ENCODE results near the gene TREX2.

Gene TREX2

DNA sequence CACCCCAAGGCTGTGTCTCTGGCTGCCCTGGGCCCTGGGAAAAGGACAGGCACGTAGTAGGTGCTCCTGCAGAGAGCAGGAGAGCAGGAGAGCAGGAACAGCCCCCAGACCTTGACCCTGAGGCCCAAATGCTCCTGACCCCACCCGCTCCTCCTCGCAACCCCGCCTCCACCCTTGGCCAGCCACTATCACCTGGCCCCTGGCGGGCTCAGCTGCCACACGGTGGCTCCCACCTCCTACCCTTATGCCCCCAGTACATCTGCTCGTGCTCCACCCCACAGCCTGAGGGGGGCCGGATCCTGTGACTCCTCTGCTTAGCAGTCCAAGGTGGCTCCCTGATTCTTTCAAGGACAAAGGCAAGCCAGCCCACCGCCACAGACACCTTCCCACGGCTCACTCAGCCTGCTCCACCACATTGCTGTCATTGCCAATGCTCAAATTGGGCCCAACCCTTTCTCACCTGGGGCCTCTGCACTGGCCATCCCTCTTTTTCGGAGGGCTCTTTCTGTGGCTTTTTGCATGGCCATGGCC, 30.0 kb upstream of the TREX2 start:
- DNase-seq: no peak

DNA sequence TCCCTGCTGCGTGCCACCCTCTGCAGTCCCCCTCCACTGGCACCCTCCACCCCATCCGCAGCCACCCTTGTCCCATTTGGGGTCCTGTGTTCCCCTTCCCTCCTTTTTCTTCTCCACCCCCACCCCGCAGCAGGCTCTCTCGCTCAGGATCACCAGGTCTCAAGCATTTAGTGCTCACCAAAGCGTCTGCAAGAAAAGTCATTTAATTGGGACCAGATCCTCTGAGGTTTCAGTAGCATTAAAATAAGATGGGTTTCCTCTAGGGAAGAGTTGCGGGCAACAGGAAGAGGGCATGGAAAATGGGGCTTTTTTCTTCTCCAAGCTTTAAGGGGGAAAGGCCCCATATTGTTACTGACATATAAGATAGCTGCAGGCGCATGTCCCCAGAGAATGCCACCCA, 29.4 kb upstream of the TREX2 start:
- DNase-seq: no peak

DNA sequence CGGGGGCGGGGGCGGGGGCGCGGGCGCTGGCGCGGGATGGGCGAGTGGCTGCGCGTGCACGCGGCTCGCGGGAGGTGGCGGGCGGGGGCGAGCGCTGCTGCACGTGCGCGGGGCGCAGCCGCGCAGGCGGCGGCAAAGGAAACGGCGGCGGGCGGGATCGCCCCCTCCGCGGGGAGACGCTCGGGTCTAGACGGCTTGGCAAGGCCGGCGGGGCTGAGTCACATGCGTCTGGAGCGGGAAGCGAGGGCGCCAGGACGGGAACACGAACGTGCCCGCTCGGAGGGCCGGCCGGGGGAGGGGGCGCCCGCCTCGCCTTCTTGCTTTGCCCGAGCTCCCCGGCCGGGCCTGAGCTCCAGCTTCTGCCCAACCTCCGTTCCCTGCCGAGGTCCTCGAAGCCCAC, 28.9 kb upstream of the TREX2 start:
- peak; percentile 44 to 56 for DNase-seq

DNA sequence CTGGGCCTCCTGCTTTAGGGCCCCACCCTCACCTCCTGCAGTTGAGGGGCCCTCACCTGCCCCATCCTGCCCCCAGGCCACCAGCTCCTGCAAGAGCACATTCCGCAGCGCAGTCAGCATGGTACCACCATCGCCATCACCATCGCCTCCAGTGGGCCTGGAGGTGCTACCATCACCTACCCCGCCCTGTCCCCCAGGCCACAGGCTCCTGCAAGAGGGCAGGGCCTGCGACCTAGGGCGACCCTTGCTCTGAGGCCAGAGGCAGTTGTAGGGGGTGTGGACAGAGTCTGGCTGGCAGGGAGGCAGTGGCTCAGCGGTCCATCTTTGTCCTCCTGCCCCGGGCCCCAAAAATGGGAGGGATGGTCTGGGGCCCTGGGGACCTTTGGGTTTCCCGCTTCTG, 28.4 kb upstream of the TREX2 start:
- no peak for DNase-seq

DNA sequence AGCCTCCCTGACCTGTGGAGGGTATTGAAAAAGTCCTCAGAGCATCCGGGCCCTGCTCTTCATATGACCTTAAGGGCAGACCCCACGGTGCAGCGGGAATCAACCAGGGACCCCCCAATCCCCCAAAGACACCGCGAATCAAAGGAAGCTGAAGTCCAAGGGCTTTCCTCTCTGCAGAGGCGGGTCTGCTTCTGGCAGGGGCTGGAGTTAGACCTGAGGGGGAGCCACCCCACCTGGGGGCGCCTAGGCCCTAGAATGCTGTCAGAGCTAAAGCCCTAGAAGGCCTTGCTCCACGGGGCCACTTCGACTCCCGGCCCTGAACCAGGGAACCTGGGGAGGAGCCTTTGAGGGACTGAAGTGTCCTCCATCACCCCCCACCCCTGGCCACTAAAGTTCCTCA, 27.3 kb upstream of the TREX2 start:
- DNase-seq: no peak

DNA sequence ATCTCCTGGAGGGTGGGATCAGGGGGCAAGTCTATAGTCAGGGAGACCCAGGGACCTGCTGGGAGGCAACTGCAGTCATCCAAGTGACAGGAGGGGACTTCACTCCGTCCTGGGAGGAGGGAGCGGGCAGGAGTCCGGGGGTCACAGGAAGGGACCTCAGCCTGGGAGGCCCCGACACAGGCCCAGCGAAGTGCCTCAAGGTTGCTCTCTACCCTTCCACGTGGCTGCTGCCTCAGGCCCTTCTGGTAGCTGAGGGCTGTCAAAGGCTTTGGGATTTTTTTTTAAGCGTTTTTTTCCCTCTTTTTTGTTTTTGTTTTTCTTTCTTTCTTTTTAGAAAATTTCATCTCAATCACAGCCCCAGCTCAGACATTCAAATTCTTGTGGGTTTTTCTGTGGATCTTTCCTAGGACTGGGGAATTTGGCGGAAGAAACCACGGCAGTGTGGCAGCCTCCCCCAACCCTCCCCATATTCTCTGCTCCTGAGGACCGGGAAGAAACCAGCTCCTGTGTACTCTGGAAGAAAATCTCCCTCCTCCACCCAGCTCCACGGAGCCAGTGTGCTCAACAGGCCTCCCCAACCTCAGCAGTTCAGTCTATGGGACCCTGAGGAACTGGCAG, 25.9 kb upstream of the TREX2 start:
- DNase-seq: no peak

DNA sequence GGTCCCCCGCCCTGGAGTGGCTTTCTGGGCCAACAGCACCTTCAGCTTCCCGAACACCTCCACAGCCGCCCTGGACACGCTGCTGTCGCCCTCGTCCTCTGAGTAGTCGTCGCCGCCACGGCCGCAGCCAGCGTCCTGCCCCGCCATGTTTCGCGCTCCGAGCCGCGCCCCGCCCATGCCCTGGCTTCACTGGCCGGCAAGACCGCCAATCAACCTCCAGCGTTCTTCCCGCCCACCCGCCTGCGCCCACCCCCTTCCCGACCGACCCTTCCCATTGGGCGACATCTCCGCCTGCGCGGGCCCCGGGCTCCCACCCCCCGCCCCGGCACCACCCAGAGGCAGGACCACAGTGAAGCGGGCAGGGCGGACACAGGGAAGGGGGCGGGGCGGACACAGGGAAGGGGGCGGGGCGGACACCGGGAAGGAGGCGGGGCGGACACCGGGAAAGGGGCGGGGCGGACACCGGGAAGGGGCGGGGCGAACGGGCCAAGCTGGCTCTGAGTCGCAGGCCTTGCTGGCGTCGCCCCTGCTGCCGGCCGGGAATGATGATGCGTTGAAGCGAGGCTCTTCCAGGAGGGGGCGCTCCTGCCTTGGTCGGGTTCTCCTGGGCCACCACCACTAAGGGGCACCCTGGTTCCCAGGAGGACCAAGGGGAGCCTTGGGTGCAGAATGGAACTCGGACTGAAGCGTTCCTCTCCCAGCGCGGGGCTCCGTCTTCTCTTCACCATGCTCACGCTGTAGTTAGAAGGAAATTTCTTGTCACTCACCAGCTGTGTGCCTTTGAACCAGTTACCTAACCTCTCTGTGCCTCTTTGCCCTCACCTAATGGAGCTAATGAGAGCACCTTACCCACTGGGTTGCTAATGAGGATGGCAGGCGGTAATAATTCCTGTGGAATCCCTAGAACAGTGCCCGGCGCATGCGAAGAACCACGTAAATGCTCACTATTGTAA, 24.8 kb upstream of the TREX2 start, which contains the start of gene HAUS7:
Gene HAUS7 (minus strand): TSS at position 166 of the 953 bp plus-strand sequence. CDS start 19 bp downstream, at position 147.
- peak; percentile 91 for DNase-seq

DNA sequence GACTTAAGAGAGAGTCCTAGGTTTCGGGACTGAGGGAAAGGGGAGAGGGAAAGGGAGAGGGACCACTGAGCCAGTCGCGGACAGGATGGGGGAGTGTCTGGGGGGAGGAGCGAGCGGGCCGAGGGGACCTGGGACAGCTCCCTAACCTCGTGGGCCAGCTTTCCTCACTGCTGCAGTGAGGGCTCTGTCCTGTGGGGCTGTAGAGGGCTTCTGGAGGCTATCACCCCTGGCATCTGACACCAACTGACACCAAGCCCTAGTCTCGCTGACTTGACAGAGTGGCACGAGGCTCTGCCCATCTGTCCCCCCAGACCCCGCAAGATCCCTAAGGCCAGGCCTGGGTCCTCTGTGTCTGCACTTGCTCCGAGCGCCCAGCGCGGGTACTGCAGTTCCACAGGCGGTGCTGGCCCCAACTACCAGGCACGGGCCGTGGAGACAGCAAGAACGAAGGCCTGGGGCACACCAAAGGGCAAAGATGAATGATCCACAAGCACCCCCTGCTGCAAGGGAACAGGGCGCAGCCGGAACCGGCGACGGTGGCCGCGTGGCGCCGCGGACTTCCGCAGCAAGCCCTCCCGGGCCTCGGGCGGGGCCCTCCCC, 24.1 kb upstream of the TREX2 start:
- no peak for DNase-seq

DNA sequence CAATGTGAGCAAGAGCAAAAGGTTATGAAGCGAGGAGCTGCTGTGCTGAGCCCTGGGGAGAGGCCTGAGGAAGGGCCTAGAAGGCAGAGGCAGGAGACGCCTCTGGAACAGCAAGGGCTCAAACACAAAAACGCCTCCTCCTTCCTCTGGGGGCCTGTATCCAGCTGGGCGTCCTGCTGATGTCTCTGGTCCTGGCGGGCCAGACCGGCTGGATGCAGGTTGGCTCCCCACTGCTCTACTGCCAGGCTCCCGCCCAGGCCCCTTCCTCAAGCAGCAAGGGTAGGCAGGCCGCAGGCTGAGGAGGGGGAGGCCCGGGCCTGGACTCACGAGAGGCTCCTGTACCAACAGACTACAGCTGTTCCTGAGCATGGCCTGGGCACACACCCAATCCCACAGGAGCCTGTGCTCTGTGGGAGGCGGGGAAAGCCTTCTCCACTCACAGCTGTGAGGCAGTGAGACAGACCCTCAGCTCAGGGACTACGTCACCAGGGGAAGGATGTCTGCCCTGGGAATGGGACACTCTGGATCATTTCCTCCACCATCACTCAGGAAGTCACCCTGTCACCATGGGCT, 22.2 kb upstream of the TREX2 start:
- DNase-seq: no peak

DNA sequence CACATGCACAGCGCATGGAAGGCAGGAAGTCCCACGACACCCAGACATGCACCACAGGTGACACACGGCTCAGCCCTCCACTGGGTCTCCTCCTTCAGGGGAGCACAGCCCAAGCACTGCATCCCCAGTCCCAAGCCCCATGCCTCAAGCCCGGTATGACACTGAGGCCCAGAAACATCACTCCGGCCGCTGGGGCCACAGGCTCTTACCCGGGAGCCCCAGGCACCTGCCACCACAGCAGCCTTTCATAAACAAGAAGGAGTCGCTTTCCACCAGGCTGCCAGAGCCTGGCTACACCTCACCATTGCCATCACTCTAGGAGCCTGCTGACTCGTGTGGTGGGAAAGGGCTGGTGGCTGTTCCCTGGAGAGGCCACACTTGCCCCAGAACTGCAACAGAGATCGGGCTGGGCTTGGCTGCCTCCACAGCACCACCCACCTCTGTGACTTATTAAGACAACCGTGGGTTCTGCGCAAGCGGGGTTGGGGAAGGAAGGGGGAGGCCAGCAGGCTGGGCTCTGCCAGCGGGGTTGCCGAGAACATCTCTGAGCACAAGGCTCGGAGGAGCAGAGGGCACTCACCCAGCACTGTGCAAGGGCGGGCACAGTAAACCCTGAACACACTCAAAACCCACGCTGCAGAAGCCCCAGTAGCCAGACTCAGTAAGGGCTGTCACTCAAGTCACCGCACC, 20.0 kb upstream of the TREX2 start:
- no peak for DNase-seq

DNA sequence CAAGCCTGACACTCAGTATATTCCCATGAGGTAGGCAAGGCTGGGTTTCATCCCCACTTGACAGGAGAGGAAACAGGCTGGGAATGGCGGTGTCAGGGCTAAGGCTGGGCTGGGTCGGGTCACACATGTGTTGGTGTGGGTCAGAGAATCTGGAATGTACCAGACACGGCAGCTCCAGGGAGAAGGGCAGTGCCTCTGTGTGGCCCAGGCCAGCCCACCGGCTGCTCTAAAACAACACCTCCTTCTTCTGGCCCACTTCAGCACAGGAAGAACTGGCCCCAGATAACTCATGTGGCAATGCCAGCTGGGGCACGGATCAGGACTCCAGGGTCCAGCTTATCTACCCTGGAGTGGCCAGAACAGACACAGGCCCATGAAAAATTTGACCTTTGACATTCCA, 18.3 kb upstream of the TREX2 start:
- no peak for DNase-seq

DNA sequence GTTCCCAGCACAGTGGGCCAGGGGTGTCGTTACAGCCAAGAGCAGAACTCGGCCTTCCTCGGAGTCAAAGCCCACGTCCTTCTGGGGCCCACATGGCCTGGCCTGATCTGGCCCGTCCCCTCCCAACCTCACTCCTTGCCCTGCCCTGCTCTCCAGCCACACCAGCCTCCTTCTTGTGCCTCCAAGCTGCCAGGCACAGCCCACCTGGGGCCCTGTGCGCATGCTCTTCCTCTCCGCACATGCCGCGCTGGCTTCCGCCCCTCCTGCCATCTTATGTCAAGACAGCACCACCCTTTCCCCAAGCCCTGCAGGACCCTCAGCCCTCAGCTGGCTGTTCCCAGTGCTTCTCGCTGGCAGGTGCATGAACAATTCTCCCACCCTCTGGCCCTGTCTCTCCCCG, 17.7 kb upstream of the TREX2 start:
- DNase-seq: no peak

DNA sequence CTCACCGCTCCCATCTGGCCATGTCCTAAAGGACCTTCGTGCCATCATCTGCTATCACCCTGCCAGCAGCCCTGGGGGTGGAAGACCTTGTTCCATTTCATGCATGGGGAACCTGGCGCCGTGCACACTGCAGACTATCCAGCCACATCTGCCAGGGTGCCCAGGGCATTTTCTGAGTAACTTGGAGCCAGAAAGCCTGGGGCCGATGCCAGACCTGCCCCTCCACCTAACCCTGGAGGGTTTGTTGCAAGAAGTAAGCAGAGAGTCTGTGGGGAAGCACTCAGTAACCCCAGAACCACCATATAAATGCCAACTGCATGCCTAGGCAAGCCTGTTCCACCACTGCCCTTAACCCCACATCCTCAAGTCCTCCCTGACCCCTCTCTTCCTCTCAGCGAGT, 17.2 kb upstream of the TREX2 start:
- no peak for DNase-seq

DNA sequence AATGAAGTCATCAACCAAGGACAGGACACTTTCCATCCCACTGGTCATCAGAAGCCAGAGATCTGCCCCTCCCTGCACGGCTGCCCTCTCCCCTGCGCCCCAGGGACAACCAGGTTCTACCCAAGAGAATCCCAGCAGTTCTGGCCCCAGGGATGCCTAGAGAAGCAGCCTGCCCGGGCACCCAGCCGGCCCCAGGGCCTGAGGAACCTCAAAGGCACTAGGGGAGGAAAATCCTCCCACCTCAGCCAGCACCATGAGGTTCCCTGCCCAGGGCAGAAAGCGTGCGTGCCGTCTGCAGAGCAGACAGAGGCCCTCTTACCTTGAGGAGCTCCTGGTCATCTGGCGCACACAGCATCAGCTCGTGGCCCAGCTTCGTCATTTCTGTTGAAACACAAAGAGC, 16.4 kb upstream of the TREX2 start:
- no peak for DNase-seq

DNA sequence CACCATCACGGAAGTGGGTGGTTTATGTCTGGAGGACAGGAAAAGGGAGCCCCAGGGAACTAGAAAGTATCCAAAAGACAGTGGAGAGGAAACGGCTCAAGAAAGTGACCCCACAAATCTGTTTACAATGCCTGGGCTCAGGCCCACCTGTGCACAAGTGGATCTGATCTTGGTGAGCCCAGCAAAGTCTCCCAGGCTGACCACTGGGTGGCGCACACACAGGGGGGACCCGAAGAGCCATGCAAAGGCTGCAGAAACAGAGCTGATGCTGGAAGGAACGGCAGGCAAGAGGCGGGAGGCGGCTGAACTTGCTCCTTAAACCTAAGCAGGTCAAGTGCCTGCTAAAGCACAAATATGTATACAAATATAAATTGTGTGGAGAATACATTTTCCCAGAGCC, 15.0 kb upstream of the TREX2 start:
- peak; percentile 37 to 46 for DNase-seq

DNA sequence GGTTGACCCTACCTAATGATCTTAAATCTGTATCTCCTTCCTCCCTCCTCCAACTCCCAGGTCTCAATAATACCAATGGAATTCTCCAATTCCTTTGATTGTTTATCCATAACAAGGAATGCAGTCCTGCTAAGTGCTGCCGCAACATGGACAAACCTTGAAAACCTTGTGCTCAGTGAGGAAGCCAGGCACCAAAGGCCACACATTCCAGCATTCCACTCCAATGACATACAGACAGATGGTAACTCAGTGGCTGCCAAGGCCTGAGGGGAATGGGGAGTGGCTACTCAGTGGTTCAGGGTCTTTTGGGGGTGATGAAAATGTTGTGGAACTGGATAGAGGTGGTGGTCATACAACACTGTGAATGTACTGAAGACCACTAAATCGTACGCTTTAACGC, 14.1 kb upstream of the TREX2 start:
- no peak for DNase-seq

DNA sequence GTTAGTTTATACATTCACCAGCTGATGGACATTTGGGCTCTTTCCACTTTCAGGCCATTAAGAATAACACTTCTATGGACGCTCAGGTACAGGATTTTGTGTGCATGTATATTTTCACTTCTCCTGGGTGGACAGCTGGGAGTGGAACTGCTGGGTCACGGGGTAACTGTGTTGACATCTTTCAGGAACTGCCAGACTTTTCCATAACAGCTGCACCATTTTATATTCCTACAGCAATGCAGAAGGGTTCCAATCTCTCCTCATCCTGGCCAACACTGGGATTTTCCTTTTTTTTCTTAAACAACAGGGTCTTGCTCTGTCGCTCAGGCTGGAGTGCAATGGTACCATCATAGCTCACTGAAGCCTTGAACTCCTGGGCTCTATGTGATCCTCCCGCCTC, 12.6 kb upstream of the TREX2 start:
- DNase-seq: no peak

DNA sequence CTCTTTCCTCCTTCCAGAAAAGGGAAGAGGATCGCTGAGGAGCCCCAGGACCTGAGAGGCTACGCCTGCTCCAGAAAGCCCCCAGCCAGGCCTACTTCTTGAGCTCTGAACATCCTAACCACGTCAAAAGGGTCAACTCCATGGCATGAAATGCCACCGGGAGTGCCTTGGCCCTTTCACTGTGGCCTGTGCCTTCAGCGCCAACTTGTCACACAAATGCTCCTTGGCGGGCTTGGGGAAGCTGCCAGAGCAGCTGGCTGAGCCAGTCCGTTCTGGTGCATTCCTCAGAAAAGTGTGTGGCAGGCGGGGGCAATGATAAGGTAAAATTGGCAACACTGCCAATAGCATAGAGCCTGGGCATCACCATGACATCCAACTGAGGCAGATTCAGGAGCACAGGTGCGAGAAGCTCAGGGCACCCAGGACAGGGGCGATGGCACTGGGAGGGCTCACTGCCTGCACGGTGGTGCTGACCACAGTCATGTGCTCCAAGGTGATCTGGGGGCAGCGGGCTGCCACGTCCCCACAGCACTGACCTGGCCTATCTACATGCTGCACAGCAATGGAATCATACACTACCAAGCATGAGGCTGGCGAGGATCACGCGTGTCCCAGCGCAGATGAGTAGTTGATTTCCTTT, 12.1 kb upstream of the TREX2 start:
- DNase-seq: no peak

DNA sequence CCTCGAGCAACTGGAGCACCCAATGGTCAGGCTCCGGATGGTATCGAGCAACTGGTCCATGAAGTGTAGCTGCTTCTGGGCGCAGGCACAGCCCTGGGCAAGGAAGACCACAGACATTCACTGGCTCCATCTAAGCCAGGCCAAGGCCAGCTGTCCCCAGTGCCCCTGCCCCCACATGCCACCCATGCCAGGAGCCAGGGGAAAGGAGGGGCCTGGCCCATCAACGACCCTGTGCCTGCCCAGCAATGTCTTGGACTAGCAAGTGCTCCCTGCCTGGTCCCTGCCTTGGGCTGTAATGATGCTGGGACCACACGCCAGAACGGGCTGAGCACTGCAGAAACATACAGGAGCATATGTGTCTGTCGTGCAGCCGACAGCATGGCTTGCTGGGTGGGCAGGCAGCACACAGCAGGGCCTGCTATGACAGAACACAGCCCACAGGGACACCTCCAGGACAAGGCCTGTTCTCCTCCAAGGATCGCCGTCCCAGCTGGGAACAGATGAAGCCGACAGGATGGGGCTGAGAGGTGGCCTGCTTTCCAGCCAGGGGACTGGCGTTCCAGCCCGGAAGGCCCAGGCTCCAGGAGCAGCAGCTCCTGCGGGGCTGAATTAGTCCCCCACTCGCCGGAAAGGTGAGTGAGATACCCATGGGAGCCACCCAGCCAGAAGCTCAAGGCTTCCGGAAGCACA, 11.4 kb upstream of the TREX2 start:
- DNase-seq: no peak

DNA sequence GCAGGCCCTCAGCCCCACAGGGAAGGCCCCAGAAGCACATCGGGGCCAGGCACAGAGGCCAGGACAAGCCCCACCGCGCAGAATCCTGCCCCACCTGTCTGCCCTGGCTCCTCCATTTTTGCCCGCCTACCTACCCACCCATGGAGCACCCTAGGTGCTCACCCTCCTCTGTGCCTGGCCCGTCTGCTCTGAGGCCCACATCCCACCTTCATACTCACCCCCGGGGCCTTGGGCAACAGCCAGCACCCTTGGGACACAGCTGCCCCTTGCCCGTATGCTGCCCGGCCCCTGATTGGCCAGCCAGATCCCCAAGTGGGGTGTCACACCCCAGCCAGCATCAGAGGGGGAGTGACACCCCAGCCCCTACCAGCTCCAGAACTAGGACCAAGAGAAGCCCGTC, 10.8 kb upstream of the TREX2 start:
- no peak for DNase-seq

DNA sequence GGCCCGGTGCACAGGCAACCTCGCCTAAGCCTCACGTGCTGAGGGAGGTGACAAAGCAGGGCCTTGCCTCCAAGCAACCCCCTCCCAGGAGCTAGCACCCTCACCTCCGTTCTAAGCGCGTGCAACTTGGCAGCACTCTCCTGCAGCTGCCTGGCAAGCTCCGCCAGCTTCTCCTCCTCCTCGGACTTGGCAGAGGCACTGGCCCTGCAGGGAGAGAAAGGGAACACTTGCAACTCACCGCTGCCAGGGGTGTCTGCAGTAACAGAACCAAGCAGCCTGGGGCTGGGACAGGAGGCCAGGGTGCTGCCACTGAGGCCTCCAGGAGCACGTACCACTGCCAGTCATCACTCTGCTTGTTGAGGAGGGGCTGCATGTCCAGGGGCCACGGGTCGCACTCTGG, 10.3 kb upstream of the TREX2 start:
- DNase-seq: no peak

DNA sequence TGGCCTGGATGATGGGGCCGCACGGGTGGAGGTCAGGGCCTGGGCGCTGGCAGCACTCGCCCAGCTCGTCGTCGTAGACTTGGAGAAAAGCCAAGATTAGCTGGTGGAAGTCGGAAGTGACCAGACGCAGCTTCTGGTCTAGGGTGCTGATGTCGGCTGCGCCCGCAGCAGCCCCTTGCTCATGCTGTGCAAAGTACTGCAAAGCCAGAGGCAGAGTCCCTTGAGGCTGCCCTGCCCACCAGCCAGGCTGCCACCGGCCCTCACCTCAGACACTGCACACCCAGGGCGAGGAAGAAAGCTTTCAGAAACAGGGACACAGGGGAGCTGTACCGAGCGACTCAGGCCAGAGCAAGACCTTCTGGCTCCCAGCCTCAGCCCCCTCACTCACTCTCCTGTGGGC, 9.7 kb upstream of the TREX2 start:
- DNase-seq: no peak
